ENCODE data around the gene UBAC1. TPM values are rescaled to one million over a fixed set of nuclear protein-coding genes. Genes with fewer than 3 reads are reported as not detected.
"Not testable (repeated sequence)": the region's sequence is repeated elsewhere in the genome, so short reads cannot be mapped to it uniquely, and the experiment has no call there.

Gene UBAC1
- polyA plus RNA-seq, 1 of the 3 experiments (the other 2 are of a cell fraction), result 67.7 TPM

DNA sequence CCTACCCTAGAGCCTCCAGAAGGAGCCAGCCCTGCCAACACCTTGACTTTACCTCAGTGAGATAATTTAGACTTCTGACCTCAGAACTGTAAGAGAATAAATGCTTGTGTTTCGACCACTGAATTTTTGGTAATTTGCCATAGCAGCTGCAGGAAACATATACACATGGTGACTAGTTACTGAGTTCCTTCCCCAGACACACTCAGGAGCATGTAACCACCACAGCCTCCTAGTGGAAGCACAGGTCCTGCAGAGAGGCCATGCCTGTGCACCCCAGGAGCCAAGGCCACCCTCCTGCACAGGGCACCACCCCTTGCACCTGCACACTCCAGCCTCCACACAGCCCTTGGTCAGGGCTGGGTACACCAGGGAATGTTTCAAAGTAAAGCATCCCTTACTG lies 46.3 kb downstream of the UBAC1 start:
- Histone ChIP-seq H3K9me2 (no peaks in the 10 kb centered on the region), H4K20me1 (ENCODE audit: insufficient read depth) (no peaks in the 10 kb centered on the region), H3K4me3 (ENCODE audit: low read depth in 2 of 2, low read length in 1 of 2) (no peak overlapping the region; a peak in 1 of 4 replicates), H3K9ac (no peak overlapping the region), H3K27ac (ENCODE audit: low read depth in 2 of 2, low read length in 1 of 2) (no peak overlapping the region), H3K27me3 (ENCODE audit: insufficient read depth) (no peaks in the 10 kb centered on the region), H3K4me2 (no peak overlapping the region), H3K36me3 (replicated peaks in 1 of 2; ENCODE audit: control insufficient read depth in 1 of 2, insufficient read depth in 2 of 2, low read length in 1 of 2) (peaks cover 33 to 68% of the 10 kb centered on the region in 2 experiments), H3K4me1 (ENCODE audit: control insufficient read depth in 1 of 2, insufficient read depth in 2 of 2, low read depth in 1 of 2, low read length in 1 of 2) (no peaks in the 10 kb centered on the region), H3K79me2 (ENCODE audit: insufficient read depth) (peaks cover 24% of the 10 kb centered on the region), H3K9me3 (peaks cover 13% of the 10 kb centered on the region; the same call in 1 of the 2 replicates), H2AFZ (ENCODE audit: low read depth) (no peak overlapping the region), H3F3A (replicated peaks; ENCODE audit: insufficient read depth) (no peaks in the 10 kb centered on the region)
- POLR2A ChIA-PET, result interaction anchor here (0.7 kb wide), 1 partner anchor 103 kb away, joined by 3 read pairs; no protein-coding TSS in a partner anchor
- CTCF ChIA-PET, result no interaction called here
- DNase-seq, result no peak
- WGBS (ENCODE audit: low lambda C conversion rate), result 100% methylated on average over 1 of the region's 1 CpG
- TF ChIP-seq RFX5 (IDR thresholded peaks at IDR 0.05; ENCODE audit: low read length) (no peak), SMC3 (IDR thresholded peaks at IDR 0.05; ENCODE audit: low read depth, low read length) (no peak), GABPA (IDR thresholded peaks at IDR 0.05; ENCODE audit: low read depth) (no peak), RCOR1 (IDR thresholded peaks at IDR 0.05; ENCODE audit: low read length) (no peak), EZH2phosphoT487 (IDR thresholded peaks at IDR 0.05; ENCODE audit: borderline replicate concordance, low read depth) (no peak), GATA2 (CRISPR knock-in tag; IDR thresholded peaks at IDR 0.05) (no peak), NFIC (IDR thresholded peaks at IDR 0.05; ENCODE audit: borderline replicate concordance) (no peak)
- TF ChIP-seq, protein P1, sequence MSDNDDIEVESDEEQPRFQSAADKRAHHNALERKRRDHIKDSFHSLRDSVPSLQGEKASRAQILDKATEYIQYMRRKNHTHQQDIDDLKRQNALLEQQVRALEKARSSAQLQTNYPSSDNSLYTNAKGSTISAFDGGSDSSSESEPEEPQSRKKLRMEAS (IDR thresholded peaks at IDR 0.05; ENCODE audit: low read depth), result no peak
- TF ChIP-seq, protein P2, sequence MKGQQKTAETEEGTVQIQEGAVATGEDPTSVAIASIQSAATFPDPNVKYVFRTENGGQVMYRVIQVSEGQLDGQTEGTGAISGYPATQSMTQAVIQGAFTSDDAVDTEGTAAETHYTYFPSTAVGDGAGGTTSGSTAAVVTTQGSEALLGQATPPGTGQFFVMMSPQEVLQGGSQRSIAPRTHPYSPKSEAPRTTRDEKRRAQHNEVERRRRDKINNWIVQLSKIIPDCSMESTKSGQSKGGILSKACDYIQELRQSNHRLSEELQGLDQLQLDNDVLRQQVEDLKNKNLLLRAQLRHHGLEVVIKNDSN (IDR thresholded peaks at IDR 0.05; ENCODE audit: borderline replicate concordance, low read depth), result no peak

DNA sequence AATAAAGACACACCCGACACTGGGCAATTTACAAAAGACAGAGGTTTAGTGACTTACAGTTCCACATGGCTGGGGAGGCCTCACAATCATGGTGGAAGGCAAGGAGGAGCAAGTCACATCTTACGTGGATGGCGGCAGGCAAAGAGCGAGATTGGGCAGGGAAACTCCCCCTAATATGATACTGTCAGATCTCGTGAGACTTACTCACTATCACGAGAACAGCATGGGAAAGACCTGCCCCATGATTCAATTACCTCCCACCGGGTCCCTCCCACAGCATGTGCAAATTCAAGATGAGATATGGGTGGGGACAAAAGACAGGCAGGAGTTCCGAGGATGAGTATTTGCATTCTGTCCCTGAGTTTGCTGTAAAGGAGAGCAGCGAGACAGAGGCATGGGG lies 49.9 kb downstream of the UBAC1 start:
- H3K27me3 ChIP-seq (ENCODE audit: insufficient read depth); H3K27ac ChIP-seq (ENCODE audit: low read depth in 2 of 2, low read length in 1 of 2); POLR2A ChIA-PET; H2AFZ ChIP-seq (ENCODE audit: low read depth); H3K4me2 ChIP-seq; H3K9me2 ChIP-seq; H3K9ac ChIP-seq; DNase-seq; H3F3A ChIP-seq (replicated peaks; ENCODE audit: insufficient read depth); H3K4me3 ChIP-seq (ENCODE audit: low read depth in 2 of 2, low read length in 1 of 2); H4K20me1 ChIP-seq (ENCODE audit: insufficient read depth); CTCF ChIA-PET: not testable (repeated sequence)
- Histone ChIP-seq H3K9me3 (peaks cover 13% of the 10 kb centered on the region; the same call in 1 of the 2 replicates), H3K79me2 (ENCODE audit: insufficient read depth) (peaks cover 51% of the 10 kb centered on the region), H3K4me1 (ENCODE audit: control insufficient read depth in 1 of 2, insufficient read depth in 2 of 2, low read depth in 1 of 2, low read length in 1 of 2) (peaks cover 7 to 10% of the 10 kb centered on the region in 2 experiments; a peak in 2 of 4 replicates), H3K36me3 (replicated peaks in 1 of 2; ENCODE audit: control insufficient read depth in 1 of 2, insufficient read depth in 2 of 2, low read length in 1 of 2) (peaks cover 33 to 54% of the 10 kb centered on the region in 2 experiments)
- WGBS (ENCODE audit: low lambda C conversion rate), result 93% methylated on average over 9 of the region's 9 CpGs

DNA sequence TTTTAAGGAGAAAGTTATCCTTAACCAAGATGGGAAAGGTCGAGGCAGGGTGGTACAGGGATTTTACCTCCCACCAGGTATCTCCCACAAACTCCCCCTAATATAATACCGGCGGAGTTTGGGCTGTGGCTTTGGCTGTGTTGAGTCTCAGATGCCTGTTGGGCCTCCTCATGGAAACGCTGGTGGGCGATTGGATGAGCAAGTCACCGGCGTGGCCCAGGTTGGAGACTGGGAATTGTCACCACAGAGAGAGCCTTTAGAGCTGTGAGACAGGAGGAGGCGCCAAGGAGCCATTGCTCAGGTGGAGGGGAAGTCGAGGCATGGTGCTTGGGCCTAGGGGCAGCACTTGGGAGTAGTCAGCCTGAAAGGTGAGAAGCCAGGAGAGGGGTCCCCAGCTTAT lies 50.4 kb downstream of the UBAC1 start:
- H2AFZ ChIP-seq (ENCODE audit: low read depth), result no peak overlapping the region
- ChIA-PET POLR2A (no interaction called here), CTCF (no interaction called here)
- H3K4me3 ChIP-seq (ENCODE audit: low read depth in 2 of 2, low read length in 1 of 2), result no peak overlapping the region
- 99% methylated on average over 9 of the region's 9 CpGs for WGBS (ENCODE audit: low lambda C conversion rate)
- H3K36me3 ChIP-seq (replicated peaks in 1 of 2; ENCODE audit: control insufficient read depth in 1 of 2, insufficient read depth in 2 of 2, low read length in 1 of 2), result peaks cover 30 to 49% of the 10 kb centered on the region in 2 experiments
- H3F3A ChIP-seq (replicated peaks; ENCODE audit: insufficient read depth), result peaks cover 6% of the 10 kb centered on the region
- peaks cover 56% of the 10 kb centered on the region for H3K79me2 ChIP-seq (ENCODE audit: insufficient read depth)
- H3K4me2 ChIP-seq, result no peak overlapping the region
- no peaks in the 10 kb centered on the region for H3K9me2 ChIP-seq
- no peaks in the 10 kb centered on the region for H3K27me3 ChIP-seq (ENCODE audit: insufficient read depth)
- no peak overlapping the region for H3K27ac ChIP-seq (ENCODE audit: low read depth in 2 of 2, low read length in 1 of 2)
- peaks cover 8 to 11% of the 10 kb centered on the region in 2 experiments; a peak in 3 of 4 replicates for H3K4me1 ChIP-seq (ENCODE audit: control insufficient read depth in 1 of 2, insufficient read depth in 2 of 2, low read depth in 1 of 2, low read length in 1 of 2)
- H3K9ac ChIP-seq, result no peak overlapping the region
- H3K9me3 ChIP-seq, result peaks cover 8% of the 10 kb centered on the region; the same call in 1 of the 2 replicates
- DNase-seq, result no peak
- H4K20me1 ChIP-seq (ENCODE audit: insufficient read depth), result peaks cover 6% of the 10 kb centered on the region
- no peak for TF ChIP-seq SIN3A (IDR thresholded peaks at IDR 0.05; ENCODE audit: borderline replicate concordance, low read depth, low read length)
- TF ChIP-seq TEAD4 (IDR thresholded peaks at IDR 0.05; ENCODE audit: borderline replicate concordance, insufficient read depth), result no peak
- TF ChIP-seq, protein P1 (IDR thresholded peaks at IDR 0.05; ENCODE audit: low read depth), result no peak
- TF ChIP-seq, protein P3, sequence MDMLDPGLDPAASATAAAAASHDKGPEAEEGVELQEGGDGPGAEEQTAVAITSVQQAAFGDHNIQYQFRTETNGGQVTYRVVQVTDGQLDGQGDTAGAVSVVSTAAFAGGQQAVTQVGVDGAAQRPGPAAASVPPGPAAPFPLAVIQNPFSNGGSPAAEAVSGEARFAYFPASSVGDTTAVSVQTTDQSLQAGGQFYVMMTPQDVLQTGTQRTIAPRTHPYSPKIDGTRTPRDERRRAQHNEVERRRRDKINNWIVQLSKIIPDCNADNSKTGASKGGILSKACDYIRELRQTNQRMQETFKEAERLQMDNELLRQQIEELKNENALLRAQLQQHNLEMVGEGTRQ (IDR thresholded peaks at IDR 0.05; ENCODE audit: borderline replicate concordance, low read depth, low read length), result no peak
- TF ChIP-seq, protein P2 (IDR thresholded peaks at IDR 0.05; ENCODE audit: borderline replicate concordance, low read depth), result no peak
- TF ChIP-seq, protein P4, sequence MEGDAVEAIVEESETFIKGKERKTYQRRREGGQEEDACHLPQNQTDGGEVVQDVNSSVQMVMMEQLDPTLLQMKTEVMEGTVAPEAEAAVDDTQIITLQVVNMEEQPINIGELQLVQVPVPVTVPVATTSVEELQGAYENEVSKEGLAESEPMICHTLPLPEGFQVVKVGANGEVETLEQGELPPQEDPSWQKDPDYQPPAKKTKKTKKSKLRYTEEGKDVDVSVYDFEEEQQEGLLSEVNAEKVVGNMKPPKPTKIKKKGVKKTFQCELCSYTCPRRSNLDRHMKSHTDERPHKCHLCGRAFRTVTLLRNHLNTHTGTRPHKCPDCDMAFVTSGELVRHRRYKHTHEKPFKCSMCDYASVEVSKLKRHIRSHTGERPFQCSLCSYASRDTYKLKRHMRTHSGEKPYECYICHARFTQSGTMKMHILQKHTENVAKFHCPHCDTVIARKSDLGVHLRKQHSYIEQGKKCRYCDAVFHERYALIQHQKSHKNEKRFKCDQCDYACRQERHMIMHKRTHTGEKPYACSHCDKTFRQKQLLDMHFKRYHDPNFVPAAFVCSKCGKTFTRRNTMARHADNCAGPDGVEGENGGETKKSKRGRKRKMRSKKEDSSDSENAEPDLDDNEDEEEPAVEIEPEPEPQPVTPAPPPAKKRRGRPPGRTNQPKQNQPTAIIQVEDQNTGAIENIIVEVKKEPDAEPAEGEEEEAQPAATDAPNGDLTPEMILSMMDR (IDR thresholded peaks at IDR 0.05), result no peak

Measured in SK-N-SH (cell line).